H1 (cell line): ENCODE results near the gene KCND3. TPM values are rescaled to one million over a fixed set of nuclear protein-coding genes. Genes with fewer than 3 reads are reported as not detected.

ENCODE experiments used
- CTCF ChIA-PET: fragments of 300-600 bp; sonication (Branson Sonifier 250); formaldehyde crosslinking; loops from one replicate; lab custom pipeline; 2021; ENCODE audit not compliant: partially characterized antibody; lab: Charles Lee
- POLR2A ChIA-PET: fragments of 300-600 bp; sonication (Branson Sonifier 250); formaldehyde crosslinking; loops from one replicate; lab custom pipeline; 2021; ENCODE audit warnings: inconsistent platforms; ENCODE audit not compliant: partially characterized antibody; lab: Charles Lee
- DNase-seq, 2 experiments: peaks; one replicate each; pipeline versions ENCODE4 v3.0.0 to v3.0.0-alpha.2; 2010 to 2022; ENCODE audit warnings: low spot score in 2 of 2, low read depth in 1 of 2, mixed read lengths in 1 of 2
- FAIRE-seq: peaks from 2 replicates; lab custom pipeline; 2011; peaks lifted over from hg19 to GRCh38; lab: Jason Lieb, UNC
- H2AFZ ChIP-seq: 2 replicates; pipeline ENCODE4 v1.8.1; 2012; ENCODE audit warnings: low read length, inconsistent platforms
- H2AK5ac ChIP-seq: 2 replicates; pipeline ENCODE4 v1.6.1; 2013; ENCODE audit warnings: low read depth, low read length
- H2BK120ac ChIP-seq: replicated peaks from 2 replicates; pipeline ENCODE3; 2013; ENCODE audit warnings: low read depth, low read length, inconsistent platforms
- H2BK12ac ChIP-seq: 2 replicates; pipeline ENCODE4 v1.6.1; 2013; ENCODE audit warnings: low read depth, low read length
- H2BK15ac ChIP-seq: 2 replicates; pipeline ENCODE4 v1.6.1; 2013; ENCODE audit warnings: low read length
- H2BK20ac ChIP-seq: 2 replicates; pipeline ENCODE4 v1.6.1; 2013; ENCODE audit warnings: low read length
- H2BK5ac ChIP-seq: 2 replicates; pipeline ENCODE4 v1.6.1; 2013; ENCODE audit warnings: low read depth, low read length
- H3K14ac ChIP-seq: 2 replicates; pipeline ENCODE4 v1.6.1; 2013; ENCODE audit warnings: inconsistent platforms; ENCODE audit not compliant: insufficient read length
- H3K18ac ChIP-seq: 2 replicates; pipeline ENCODE4 v1.6.1; 2013; ENCODE audit warnings: low read length; ENCODE audit errors: extremely low read depth
- H3K23ac ChIP-seq: 2 replicates; pipeline ENCODE4 v1.6.1; 2013; ENCODE audit warnings: inconsistent platforms; ENCODE audit not compliant: insufficient read length
- H3K23me2 ChIP-seq: 2 replicates; pipeline ENCODE4 v1.6.1; 2013; ENCODE audit warnings: low read depth, low read length
- H3K27ac ChIP-seq: 2 replicates; pipeline ENCODE4 v1.6.1; 2011; ENCODE audit warnings: low read depth, low read length, inconsistent platforms
- H3K27me3 ChIP-seq, 4 experiments: replicated peaks in 1 of 4; 1 replicate in 1 of 4; 2 replicates in 3 of 4; pipeline versions ENCODE4 v1.6.1 to v1.8.1; 2011 to 2013; ENCODE audit warnings: low read length in 3 of 4, mild to moderate bottlenecking in 3 of 4, inconsistent platforms in 2 of 4, mixed read lengths in 2 of 4, moderate library complexity in 1 of 4; ENCODE audit not compliant: control insufficient read depth in 3 of 4, insufficient read depth in 3 of 4; ENCODE audit errors: extremely low read depth in 1 of 4
- H3K36me3 ChIP-seq, 4 experiments: 2 replicates each; pipeline versions ENCODE4 v1.6.1 to v1.8.1; 2011 to 2013; ENCODE audit warnings: mild to moderate bottlenecking in 4 of 4, low read length in 3 of 4, moderate library complexity in 2 of 4, control low read depth in 1 of 4, inconsistent platforms in 1 of 4; ENCODE audit not compliant: insufficient read depth in 4 of 4, control insufficient read depth in 2 of 4
- H3K4ac ChIP-seq: replicated peaks from 2 replicates; pipeline ENCODE3; 2013; ENCODE audit warnings: low read length, low read depth, mixed read lengths, inconsistent platforms; ENCODE audit not compliant: insufficient read length
- H3K4me1 ChIP-seq, 4 experiments: replicated peaks in 1 of 4; 1 replicate in 1 of 4; 2 replicates in 3 of 4; pipeline versions ENCODE4 v1.6.1 to v1.8.1; 2011 to 2013; ENCODE audit warnings: low read length in 3 of 4, inconsistent platforms in 2 of 4, mixed read lengths in 1 of 4; ENCODE audit not compliant: insufficient read depth in 4 of 4, control insufficient read depth in 3 of 4
- H3K4me2 ChIP-seq, 2 experiments: 2 replicates each; pipeline versions ENCODE4 v1.6.1 to v1.8.1; 2011 to 2013; ENCODE audit warnings: low read depth in 2 of 2, low read length in 2 of 2, control low read depth in 1 of 2, inconsistent platforms in 1 of 2, mild to moderate bottlenecking in 1 of 2; ENCODE audit not compliant: insufficient read depth in 1 of 2
- H3K4me3 ChIP-seq, 4 experiments: fragments of 200-600, 300-600 bp in 1 of 4; sonication (generic), shearing (Covaris generic), sonication (Bioruptor Twin) in 1 of 4; 2 replicates each; pipeline versions ENCODE4 v1.5.1 to v1.8.1; 2011 to 2016; ENCODE audit warnings: low read length in 4 of 4, low read depth in 3 of 4, control low read depth in 2 of 4, inconsistent platforms in 2 of 4, mild to moderate bottlenecking in 2 of 4, mixed read lengths in 1 of 4, moderate library complexity in 1 of 4; ENCODE audit not compliant: insufficient read depth in 2 of 4; ENCODE audit errors: extremely low read depth in 1 of 4
- H3K56ac ChIP-seq: replicated peaks from 2 replicates; pipeline ENCODE3; 2013; ENCODE audit warnings: low read depth, mild to moderate bottlenecking, mixed read lengths, low read length, inconsistent platforms; ENCODE audit not compliant: insufficient read length
- H3K79me1 ChIP-seq: 2 replicates; pipeline ENCODE4 v1.6.1; 2013; ENCODE audit warnings: low read depth, low read length, control low read depth
- H3K79me2 ChIP-seq, 2 experiments: 2 replicates each; pipeline versions ENCODE4 v1.6.1 to v1.8.1; 2012 to 2013; ENCODE audit warnings: low read length in 2 of 2, mild to moderate bottlenecking in 2 of 2, inconsistent platforms in 1 of 2; ENCODE audit not compliant: insufficient read depth in 2 of 2, control insufficient read depth in 1 of 2
- H3K9ac ChIP-seq, 4 experiments: replicated peaks in 1 of 4; 1 replicate in 1 of 4; 2 replicates in 3 of 4; pipeline versions ENCODE4 v1.6.1 to v1.8.1; 2011 to 2013; ENCODE audit warnings: low read depth in 3 of 4, low read length in 3 of 4, control low read depth in 2 of 4, mild to moderate bottlenecking in 2 of 4, moderate library complexity in 2 of 4, inconsistent platforms in 1 of 4; ENCODE audit errors: extremely low read depth in 1 of 4
- H3K9me3 ChIP-seq, 2 experiments: 2 replicates each; pipeline versions ENCODE4 v1.6.1 to v1.8.1; 2012 to 2013; ENCODE audit warnings: mild to moderate bottlenecking in 2 of 2, moderate library complexity in 2 of 2, control low read depth in 1 of 2, inconsistent platforms in 1 of 2, low read depth in 1 of 2, low read length in 1 of 2, mixed read lengths in 1 of 2; ENCODE audit not compliant: insufficient read depth in 2 of 2
- H4K20me1 ChIP-seq, 2 experiments: replicated peaks in 1 of 2; 2 replicates each; pipeline versions ENCODE3 to v1.8.1; 2011 to 2013; ENCODE audit warnings: inconsistent platforms in 2 of 2, low read length in 2 of 2, mild to moderate bottlenecking in 1 of 2; ENCODE audit not compliant: insufficient read depth in 2 of 2, control insufficient read depth in 1 of 2
- H4K5ac ChIP-seq: 2 replicates; pipeline ENCODE4 v1.6.1; 2013; ENCODE audit warnings: low read length, low read depth, mixed read lengths, inconsistent platforms; ENCODE audit not compliant: insufficient read length
- H4K8ac ChIP-seq: 2 replicates; pipeline ENCODE4 v1.8.0; 2013; ENCODE audit warnings: mild to moderate bottlenecking, moderate library complexity, low read length, inconsistent platforms; ENCODE audit not compliant: insufficient read depth; ENCODE audit errors: extremely low read depth
- H4K91ac ChIP-seq: replicated peaks from 2 replicates; pipeline ENCODE3; 2013; ENCODE audit warnings: low read length, mixed read lengths, inconsistent platforms; ENCODE audit not compliant: insufficient read length
- ATF3 ChIP-seq: IDR thresholded peaks from 2 replicates; pipeline ENCODE4 v1.6.1; 2011; ENCODE audit warnings: low read depth, mild to moderate bottlenecking, low read length; ENCODE audit not compliant: insufficient read depth
- BRCA1 ChIP-seq: IDR thresholded peaks from 2 replicates; pipeline ENCODE4 v1.6.1; 2012; ENCODE audit warnings: low read depth, low read length, improper control_type of control experiment
- EZH2 ChIP-seq: fragments of 200-600 bp; sonication (generic); IDR thresholded peaks from 2 replicates; pipeline ENCODE4 v1.7.1; 2012; ENCODE audit warnings: low read depth, mild to moderate bottlenecking, moderate library complexity, low read length, inconsistent platforms; ENCODE audit not compliant: severe bottlenecking
- HDAC2 ChIP-seq, 2 experiments: fragments of 300-600 bp in 1 of 2; sonication (generic) in 1 of 2; IDR thresholded peaks; 2 replicates each; pipeline ENCODE4 v1.6.1; 2011 to 2012; ENCODE audit warnings: low read depth in 2 of 2, low read length in 2 of 2, mild to moderate bottlenecking in 2 of 2, moderate library complexity in 2 of 2, borderline replicate concordance in 1 of 2, inconsistent platforms in 1 of 2
- JUN ChIP-seq: IDR thresholded peaks from 2 replicates; pipeline ENCODE4 v1.6.1; 2011; ENCODE audit warnings: low read depth, mild to moderate bottlenecking, improper control_type of control experiment, low read length
- KDM1A ChIP-seq: fragments of 200-600, 300-600 bp; sonication (generic); IDR thresholded peaks from 2 replicates; pipeline ENCODE4 v1.7.1; 2016; ENCODE audit warnings: mild to moderate bottlenecking, low read length, borderline replicate concordance
- MAX ChIP-seq: IDR thresholded peaks from 2 replicates; pipeline ENCODE4 v1.6.1; 2012; ENCODE audit warnings: inconsistent platforms
- NANOG ChIP-seq: IDR thresholded peaks from 2 replicates; pipeline ENCODE4 v1.6.1; 2011; ENCODE audit warnings: low read length, low read depth, mild to moderate bottlenecking, inconsistent platforms; ENCODE audit not compliant: insufficient read depth, poor library complexity, severe bottlenecking
- NRF1 ChIP-seq: IDR thresholded peaks from 2 replicates; pipeline ENCODE4 v1.6.1; 2011; ENCODE audit warnings: mild to moderate bottlenecking, low read depth, low read length, improper control_type of control experiment
- POLR2A ChIP-seq, 2 experiments: IDR thresholded peaks; 1 replicate in 1 of 2; 2 replicates in 1 of 2; pipeline ENCODE4 v1.6.1; 2011; ENCODE audit warnings: low read depth in 2 of 2, low read length in 2 of 2, mild to moderate bottlenecking in 2 of 2; ENCODE audit errors: control extremely low read depth in 1 of 2
- RXRA ChIP-seq: IDR thresholded peaks from 2 replicates; pipeline ENCODE4 v1.6.1; 2011; ENCODE audit warnings: low read depth, mild to moderate bottlenecking, low read length, moderate library complexity; ENCODE audit not compliant: insufficient read depth
- SP4 ChIP-seq: IDR thresholded peaks from 2 replicates; pipeline ENCODE4 v1.6.1; 2012; ENCODE audit warnings: low read length, inconsistent platforms
- TBP ChIP-seq: IDR thresholded peaks from 2 replicates; pipeline ENCODE4 v1.6.1; 2011; ENCODE audit warnings: low read depth, low read length, improper control_type of control experiment
- TEAD4 ChIP-seq: IDR thresholded peaks from 2 replicates; pipeline ENCODE4 v1.6.1; 2012; ENCODE audit warnings: low read depth, low read length, inconsistent platforms, mixed read lengths
- WGBS, 2 experiments: shearing (Covaris generic) in 1 of 2; methylation state at CpG; one replicate each; pipeline versions ENCODE4 v1.1.6 to v1.1.7; 2013 to 2015; ENCODE audit warnings: low lambda C conversion rate in 2 of 2, mixed read lengths in 2 of 2, inconsistent platforms in 1 of 2, low coverage in 1 of 2, missing lambda C conversion rate in 1 of 2; ENCODE audit not compliant: insufficient replicate concordance in 2 of 2, insufficient coverage in 1 of 2, insufficient read length in 1 of 2; ENCODE audit errors: extremely low coverage in 1 of 2, missing lambda C conversion rate in 1 of 2; 5-methylcytosine and 5-hydroxymethylcytosine counted together
- polyA plus RNA-seq, 7 experiments: library from polyadenylated mRNA; depleted of rRNA in 3 of 7; stranded (reverse) in 5 of 7; unstranded in 2 of 7; fragments of >200 nt in 5 of 7; fragments of 200-250 nt in 2 of 7; gene quantifications; 1 replicate in 5 of 7; 2 replicates in 1 of 7; 4 replicates in 1 of 7; pipeline versions ENCODE4 v1.2.1 to v1.2.3, GENCODE V29; 2011 to 2013; ENCODE audit warnings: missing spikeins in 2 of 7, mixed read lengths in 2 of 7
- total RNA-seq: library from RNA; stranded (reverse); fragmentation: NEBNext Ultra II Directional; extraction: Animal tissue kit (Norgen Biotek cat#: 25700); gene quantifications from 2 replicates; pipeline ENCODE4 v1.2.1, GENCODE V29; 2021

Gene KCND3
- total and polyA plus RNA-seq, 2 of the 8 experiments (the other 6 are each of a cell fraction or from before 2014, with no cell fraction given): 0.14 to 0.48 TPM

GRCh38 chr1:111958075-111958474 lies 31.4 kb downstream of the KCND3 start:
- H3K27me3 ChIP-seq: no peaks in the 10 kb centered on the region; a peak in 1 of 7 replicates
- ChIA-PET CTCF (interaction anchor here (1.3 to 1.4 kb wide), 2 partner anchors 18 to 145 kb away, joined by 3 read pairs; no protein-coding TSS in a partner anchor), POLR2A (no interaction called here)
- H2BK20ac ChIP-seq: no peak overlapping the region
- no peak overlapping the region for H3K23ac ChIP-seq
- H3K56ac ChIP-seq: no peak overlapping the region
- H2BK5ac ChIP-seq: no peak overlapping the region
- no peak overlapping the region for H4K8ac ChIP-seq
- H3K4ac ChIP-seq: no peak overlapping the region
- H3K27ac ChIP-seq: no peak overlapping the region
- FAIRE-seq (no peak), DNase-seq (no peak)
- H3K36me3 ChIP-seq: no peaks in the 10 kb centered on the region
- H2AK5ac ChIP-seq: no peak overlapping the region
- H2AFZ ChIP-seq: no peak overlapping the region
- no peak overlapping the region for H4K5ac ChIP-seq
- no peak overlapping the region for H3K18ac ChIP-seq
- no peak overlapping the region for H4K91ac ChIP-seq
- H3K9me3 ChIP-seq: no peaks in the 10 kb centered on the region
- H2BK120ac ChIP-seq: no peak overlapping the region
- no peak overlapping the region for H3K9ac ChIP-seq
- no peak overlapping the region for H3K14ac ChIP-seq
- no peaks in the 10 kb centered on the region for H3K79me2 ChIP-seq
- no peak overlapping the region for H3K4me2 ChIP-seq
- WGBS, 2 experiments: 97% methylated on average over 3 of the region's 3 CpGs; no CpG with 5 or more reads in 1 of the 2 experiments
- no peaks in the 10 kb centered on the region for H4K20me1 ChIP-seq
- no peak overlapping the region for H2BK12ac ChIP-seq
- no peak overlapping the region for H2BK15ac ChIP-seq
- no peaks in the 10 kb centered on the region for H3K79me1 ChIP-seq
- no peak overlapping the region for H3K4me3 ChIP-seq
- no peaks in the 10 kb centered on the region for H3K23me2 ChIP-seq
- no peaks in the 10 kb centered on the region for H3K4me1 ChIP-seq
- TF ChIP-seq EZH2: no peak
- no peak for TF ChIP-seq ATF3
- no peak for TF ChIP-seq RXRA
- TF ChIP-seq NRF1: no peak
- no peak for TF ChIP-seq KDM1A
- TF ChIP-seq MAX: no peak
- no peak for TF ChIP-seq SP4
- TF ChIP-seq TEAD4: no peak
- no peak for TF ChIP-seq BRCA1
- TF ChIP-seq JUN: no peak
- TF ChIP-seq NANOG: no peak
- TF ChIP-seq HDAC2 (IDR thresholded peaks at IDR 0.05; ENCODE audit: borderline replicate concordance in 1 of 2, low read depth in 2 of 2, low read length in 2 of 2): no peak
- no peak for TF ChIP-seq POLR2A (IDR thresholded peaks at IDR 0.05; ENCODE audit: control extremely low read depth in 1 of 2, low read depth in 2 of 2, low read length in 2 of 2)
- no peak for TF ChIP-seq TBP
